Stimulated activated CD4-positive, alpha-beta T cell treated with anti-CD3 and anti-CD28 coated beads, Interleukin-12 subunit alpha, Interleukin-12 subunit beta, amount 100 ng/mL, for 4 hours (primary cell): Measurements from ENCODE around the gene MUL1.

ENCODE experiments used
- DNase-seq: peaks from one replicate; pipeline ENCODE4 v3.0.0-alpha.2; 2020

MUL1 gene

DNA sequence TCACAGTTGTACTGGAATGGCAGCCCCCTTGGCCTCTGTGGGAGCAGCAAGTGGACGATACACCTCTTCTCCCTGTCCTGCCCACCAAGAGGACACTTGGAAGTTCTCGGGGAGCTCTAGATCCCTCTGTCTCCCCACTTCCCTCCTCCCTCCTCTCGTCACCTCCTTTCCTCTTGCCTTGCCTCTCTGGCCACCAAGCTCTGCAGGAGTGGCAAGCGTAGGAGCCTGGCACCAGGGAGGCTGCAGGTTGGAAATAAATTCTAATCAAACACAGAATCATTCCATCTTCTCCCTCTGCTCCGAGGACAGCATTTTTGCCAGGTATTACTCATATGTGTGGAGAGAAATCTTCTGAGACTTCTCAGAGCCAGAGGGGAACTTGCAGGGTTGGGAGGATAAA, 42.8 kb downstream of the MUL1 start:
- DNase-seq: no peak

DNA sequence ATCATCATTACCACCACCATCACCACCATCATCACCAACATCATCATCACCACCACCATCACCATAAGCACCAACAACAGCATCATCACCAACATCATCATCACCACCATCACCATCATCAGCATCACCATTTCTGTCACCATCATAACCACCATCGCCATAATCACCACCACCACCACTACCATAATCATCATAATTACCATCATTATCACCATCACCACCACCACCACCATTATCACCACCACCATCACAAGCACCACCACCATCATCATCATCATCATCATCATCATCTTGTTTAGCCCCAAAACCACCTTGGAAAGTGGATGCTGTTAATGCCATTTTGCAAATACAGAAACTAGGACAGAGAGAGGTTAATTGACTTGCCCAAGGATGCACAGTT, 44.4 kb downstream of the MUL1 start:
- DNase-seq: no peak

DNA sequence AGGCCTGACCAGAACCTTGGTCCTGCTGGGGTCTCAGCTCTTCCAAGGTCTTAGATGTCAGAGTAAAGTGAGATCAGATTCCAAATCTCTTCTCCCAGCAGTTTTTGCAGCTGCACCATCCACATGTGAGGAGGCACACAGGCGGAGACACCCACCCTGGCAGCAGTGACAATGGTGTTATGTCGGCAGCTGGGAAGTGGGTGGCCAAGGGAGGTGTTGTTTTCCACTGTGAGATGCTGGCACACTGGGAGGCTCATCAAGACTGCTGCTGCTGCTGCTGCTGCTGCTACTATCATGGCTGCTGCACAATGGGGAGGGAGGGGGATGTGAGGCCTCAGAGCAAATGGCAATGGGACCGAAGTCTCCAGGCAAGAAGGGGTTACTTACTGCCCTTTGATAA, 45.6 kb downstream of the MUL1 start:
- no peak for DNase-seq

DNA sequence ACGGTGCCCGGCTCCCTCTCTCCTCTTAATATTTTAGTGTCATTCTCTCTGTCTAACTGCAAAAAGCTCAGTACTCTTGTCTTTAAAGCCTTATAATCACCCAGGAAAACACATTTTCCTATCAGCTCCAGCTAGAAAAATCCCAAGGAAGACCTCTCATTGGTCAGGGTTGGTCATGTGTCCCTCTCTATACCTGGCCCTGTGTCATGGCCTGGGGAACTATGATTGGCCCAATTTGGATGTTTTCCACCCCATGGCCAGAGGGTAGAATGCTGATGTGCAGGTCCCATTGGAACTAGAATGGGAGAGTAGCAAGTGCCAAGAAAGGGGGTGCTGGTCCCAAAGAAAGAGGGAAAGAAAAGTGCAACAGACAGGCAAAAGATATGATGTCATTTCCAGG, 49.2 kb downstream of the MUL1 start:
- DNase-seq: no peak

DNA sequence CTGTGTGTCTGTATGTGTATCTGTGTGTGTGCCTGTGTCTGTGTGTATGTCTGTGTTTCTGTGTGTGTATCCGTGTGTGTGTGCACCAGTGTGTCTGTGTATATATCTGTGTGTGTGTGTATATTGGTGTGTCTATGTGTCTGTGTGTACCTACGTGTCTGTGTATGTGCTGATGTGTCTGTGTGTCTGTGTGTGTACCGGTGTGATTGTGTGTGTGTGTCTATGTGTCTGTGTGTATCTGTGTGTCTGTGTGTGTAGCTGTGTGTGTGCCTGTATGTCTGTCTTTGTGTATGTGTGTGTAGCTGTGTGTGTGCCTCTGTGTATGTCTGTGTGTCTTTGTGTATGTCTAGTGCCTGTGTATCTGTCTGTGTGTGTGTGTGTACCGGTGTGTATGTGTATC, 53.9 kb downstream of the MUL1 start:
- no peak for DNase-seq

DNA sequence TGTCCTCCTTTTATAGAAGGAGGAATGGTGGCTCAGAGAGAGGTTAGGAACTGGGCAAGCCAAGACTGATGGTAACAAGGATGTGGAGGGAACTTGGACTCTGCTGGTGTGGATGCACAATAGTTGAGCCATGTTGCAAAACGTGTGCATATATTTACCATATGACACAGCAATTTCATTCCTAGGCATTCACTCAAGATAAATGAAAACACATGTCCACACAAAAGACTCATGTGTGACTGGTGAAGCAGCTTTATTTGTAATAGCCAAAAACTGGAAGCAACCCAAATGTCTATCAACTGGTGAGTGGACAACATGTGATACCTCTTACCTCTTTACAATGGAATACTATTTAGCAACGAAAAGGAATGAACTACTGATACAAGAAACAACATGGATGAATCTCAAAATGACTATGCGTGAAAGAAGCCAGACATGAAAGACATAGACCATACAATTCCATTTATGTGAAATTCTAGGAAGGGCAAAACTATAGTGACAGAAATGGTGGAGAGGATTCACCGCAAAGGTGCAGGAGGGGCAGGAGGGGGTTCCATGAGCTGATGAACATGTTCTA, 58.1 kb downstream of the MUL1 start:
- no peak for DNase-seq
